ENCODE measurements around the gene CARD11. TPM values are rescaled to one million over a fixed set of nuclear protein-coding genes. Genes with fewer than 3 reads are reported as not detected.

CARD11 gene
- total and polyA plus RNA-seq, 8 donors = 2.7 to 8.1 (median 3.9) TPM

DNA sequence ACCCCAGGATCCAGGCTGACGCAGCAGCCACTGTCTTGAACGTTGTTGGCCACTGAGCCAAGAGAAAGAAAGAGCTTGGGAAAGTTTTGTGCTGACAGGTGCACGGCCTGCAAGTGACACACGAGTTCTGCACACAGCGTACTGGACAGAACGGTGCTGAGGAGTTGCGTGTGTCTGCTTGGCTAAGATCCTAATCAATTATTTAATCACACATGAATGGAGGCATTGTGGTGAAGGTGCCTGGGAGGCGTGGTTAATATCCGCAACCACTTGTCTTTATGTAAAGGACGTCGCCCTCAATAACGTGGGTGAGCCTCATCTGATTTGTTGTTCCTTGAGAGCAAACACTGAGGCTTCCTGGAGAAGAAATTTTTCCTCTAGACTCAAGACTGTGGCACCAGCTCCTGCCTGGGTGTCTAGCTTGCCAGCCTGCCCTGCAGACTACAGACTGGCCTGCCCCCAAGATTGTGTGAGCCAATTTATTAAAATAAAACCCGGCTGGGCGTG, 183.0 kb downstream of the CARD11 start:
- peak; percentile 29 for ATAC-seq
- Histone ChIP-seq H3K36me3 (no peaks in the 10 kb centered on the region), H3K9me3 (no peaks in the 10 kb centered on the region), H3K27me3 (no peaks in the 10 kb centered on the region), H3K4me3 (no peak overlapping the region), H3K27ac (no peak overlapping the region), H3K4me1 (peaks cover 3 to 31% of the 10 kb centered on the region in 2 donors)
- TF ChIP-seq, protein P1, sequence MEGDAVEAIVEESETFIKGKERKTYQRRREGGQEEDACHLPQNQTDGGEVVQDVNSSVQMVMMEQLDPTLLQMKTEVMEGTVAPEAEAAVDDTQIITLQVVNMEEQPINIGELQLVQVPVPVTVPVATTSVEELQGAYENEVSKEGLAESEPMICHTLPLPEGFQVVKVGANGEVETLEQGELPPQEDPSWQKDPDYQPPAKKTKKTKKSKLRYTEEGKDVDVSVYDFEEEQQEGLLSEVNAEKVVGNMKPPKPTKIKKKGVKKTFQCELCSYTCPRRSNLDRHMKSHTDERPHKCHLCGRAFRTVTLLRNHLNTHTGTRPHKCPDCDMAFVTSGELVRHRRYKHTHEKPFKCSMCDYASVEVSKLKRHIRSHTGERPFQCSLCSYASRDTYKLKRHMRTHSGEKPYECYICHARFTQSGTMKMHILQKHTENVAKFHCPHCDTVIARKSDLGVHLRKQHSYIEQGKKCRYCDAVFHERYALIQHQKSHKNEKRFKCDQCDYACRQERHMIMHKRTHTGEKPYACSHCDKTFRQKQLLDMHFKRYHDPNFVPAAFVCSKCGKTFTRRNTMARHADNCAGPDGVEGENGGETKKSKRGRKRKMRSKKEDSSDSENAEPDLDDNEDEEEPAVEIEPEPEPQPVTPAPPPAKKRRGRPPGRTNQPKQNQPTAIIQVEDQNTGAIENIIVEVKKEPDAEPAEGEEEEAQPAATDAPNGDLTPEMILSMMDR (IDR thresholded peaks at IDR 0.05) = no peak
- DNase-seq = peak in 1 of 4 donors; percentile 52
- intact Hi-C loops (cut with DNase I) = no loop called here

DNA sequence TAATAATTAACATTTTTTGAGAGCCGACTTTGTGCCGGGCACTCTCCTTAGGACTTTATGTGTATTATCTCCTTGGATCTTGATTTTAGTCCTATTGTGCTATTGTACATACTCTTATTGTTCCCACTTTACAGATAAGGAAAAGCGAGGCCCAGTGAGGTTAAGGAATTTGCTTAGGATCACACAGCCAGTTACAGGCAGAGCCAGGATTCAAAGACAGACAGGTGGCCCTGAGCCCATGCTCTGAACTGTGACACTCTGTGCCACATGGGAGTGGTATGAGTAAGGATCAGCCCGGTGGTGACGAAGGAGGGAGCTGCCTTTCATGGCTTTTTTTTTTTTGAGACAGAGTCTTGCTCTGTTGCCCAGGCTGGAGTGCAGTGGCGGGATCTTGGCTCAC, 183.7 kb downstream of the CARD11 start:
- TF ChIP-seq, protein P1 (IDR thresholded peaks at IDR 0.05) = no peak
- intact Hi-C loops (cut with DNase I) = no loop called here

DNA sequence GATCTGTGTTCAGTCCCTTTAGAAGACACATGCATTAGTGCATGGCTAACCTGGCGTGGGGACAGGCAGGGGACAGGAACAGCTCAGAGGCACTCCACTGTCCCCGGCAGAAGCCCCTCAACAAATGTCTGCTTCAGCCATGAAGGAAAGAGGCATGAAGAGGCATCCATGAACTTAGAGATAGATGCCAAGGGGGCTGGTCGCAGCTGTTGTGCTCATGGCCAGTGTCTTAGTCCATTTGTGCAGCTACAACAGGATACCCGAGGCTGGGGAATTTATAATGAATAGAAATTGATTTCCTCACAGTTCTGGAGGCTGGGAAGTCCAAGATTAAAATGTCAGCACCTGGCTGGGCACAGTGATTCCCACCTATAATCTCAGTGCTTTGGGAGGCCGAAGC, 185.0 kb downstream of the CARD11 start:
- Histone ChIP-seq H3K36me3 (no peaks in the 10 kb centered on the region), H3K9me3 (no peaks in the 10 kb centered on the region), H3K27me3 (no peaks in the 10 kb centered on the region), H3K4me1 (peaks cover 0 to 14% of the 10 kb centered on the region in 2 donors), H3K4me3 (no peak overlapping the region), H3K27ac (no peak overlapping the region)
- DNase-seq (no peak), ATAC-seq (no peak)
- intact Hi-C loops (cut with DNase I) = no loop called here
- TF ChIP-seq, protein P1 (IDR thresholded peaks at IDR 0.05) = no peak

More for the DNA sequence above, 183.7 kb downstream of the CARD11 start:
- H3K4me3 ChIP-seq = no peak overlapping the region
- H3K9me3 ChIP-seq = no peaks in the 10 kb centered on the region
- DNase-seq = no peak
- peaks cover 3 to 27% of the 10 kb centered on the region in 2 donors for H3K4me1 ChIP-seq
- ATAC-seq = no peak
- H3K36me3 ChIP-seq = no peaks in the 10 kb centered on the region
- no peaks in the 10 kb centered on the region for H3K27me3 ChIP-seq
- no peak overlapping the region for H3K27ac ChIP-seq

DNA sequence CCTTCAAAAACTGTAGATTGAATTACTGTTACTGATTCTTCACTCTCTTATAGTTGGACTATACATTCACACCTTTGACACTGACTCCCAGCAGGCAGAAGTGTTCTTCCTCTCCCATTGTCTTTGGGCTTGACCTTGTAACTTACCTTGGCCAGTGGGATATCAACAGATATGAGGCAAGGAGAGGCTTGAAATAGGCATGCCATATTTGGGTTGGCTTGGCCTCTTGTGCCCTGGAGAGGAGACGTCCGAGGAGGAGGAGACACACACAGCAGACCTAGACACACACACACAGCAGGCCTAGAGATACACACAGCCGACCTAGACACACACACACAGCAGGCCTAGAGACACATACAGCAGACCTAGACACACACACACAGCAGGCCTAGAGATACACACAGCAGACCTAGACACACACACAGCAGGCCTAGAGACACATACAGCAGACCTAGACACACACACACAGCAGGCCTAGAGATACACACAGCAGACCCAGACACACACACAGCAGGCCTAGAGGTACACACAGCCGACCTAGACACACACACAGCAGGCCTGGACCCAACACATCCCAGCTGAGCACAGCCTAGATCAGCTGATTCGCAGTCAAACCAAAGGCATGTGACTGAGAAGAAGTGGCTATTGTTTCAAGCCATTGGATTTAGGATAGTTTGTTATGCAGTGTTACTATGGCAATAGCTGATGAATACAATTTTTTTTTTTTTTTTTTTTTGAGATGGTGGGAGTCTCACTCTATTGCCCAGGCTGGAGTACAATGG, 187.1 kb downstream of the CARD11 start:
- H3K9me3 ChIP-seq = no peaks in the 10 kb centered on the region
- H3K36me3 ChIP-seq = no peaks in the 10 kb centered on the region
- no peak for ATAC-seq
- H3K27ac ChIP-seq = no peak overlapping the region
- intact Hi-C loops (cut with DNase I) = no loop called here
- no peak overlapping the region for H3K4me3 ChIP-seq
- no peaks in the 10 kb centered on the region for H3K4me1 ChIP-seq
- no peaks in the 10 kb centered on the region for H3K27me3 ChIP-seq
- no peak for DNase-seq
- TF ChIP-seq, protein P1 (IDR thresholded peaks at IDR 0.05) = no peak

Other genes starting within 250 kb of the CARD11 start
- gene GNA12, start 199.6 kb downstream of the CARD11 start, total RNA-seq = 10 to 100 TPM; 48.7 to 55.5 TPM
- 10 to 100 TPM; 50.5 to 67.5 (median 58.0) TPM for gene GNA12, start 199.6 kb downstream of the CARD11 start, polyA plus RNA-seq (ENCODE audit: insufficient read length in 6 of 6)

All from left lung (tissue), 10 donors.